ENCODE results near the gene DEFB131B.
"Not testable (repeated sequence)": the region's sequence is repeated elsewhere in the genome, so short reads cannot be mapped to it uniquely, and the experiment has no call there.

DEFB131B gene

GRCh38 chr11:71910775-71911174 lies 32.5 kb downstream of the DEFB131B start:
- intact Hi-C loops (cut with DNase I), result not testable (repeated sequence)
- DNase-seq, result peak in 1 of 10 donors; percentile 24

GRCh38 chr11:71911321-71911985 lies 33.2 kb downstream of the DEFB131B start:
- peak in 1 of 10 donors; percentile 55 for DNase-seq
- intact Hi-C loops (cut with DNase I), result not testable (repeated sequence)

GRCh38 chr11:71911986-71912340 lies 33.7 kb downstream of the DEFB131B start:
- DNase-seq, result peak in 1 of 10 donors; percentile 9
- intact Hi-C loops (cut with DNase I), result not testable (repeated sequence)

GRCh38 chr11:71913756-71914526 lies 35.7 kb downstream of the DEFB131B start:
- no peak for DNase-seq
- intact Hi-C loops (cut with DNase I), result no loop called here

- intact Hi-C loops (cut with DNase I), result no loop called here
These were observed 36.5 kb downstream of the DEFB131B start for GRCh38 chr11:71914617-71915189.

GRCh38 chr11:71917646-71918140 lies 39.4 kb downstream of the DEFB131B start:
- intact Hi-C loops (cut with DNase I), result no loop called here
- no peak for DNase-seq

More at GRCh38 chr11:71914617-71915189, 36.5 kb downstream of the DEFB131B start:
- DNase-seq, result no peak

GRCh38 chr11:71927820-71928736 lies 49.8 kb downstream of the DEFB131B start, which contains the start of gene XNDC1N:
Gene XNDC1N (minus strand): TSS chr11:71928594. CDS start chr11:71923353, 5,241 bp downstream.
- intact Hi-C loops (cut with DNase I), result loop anchor here (5.0 kb wide), 1 partner anchor 174 kb away; the partner anchor contains the start of gene LAMTOR1
- DNase-seq, result peak; percentile 63 to 93 (median 81)

- DNase-seq, result peak; percentile 96 to 100 (median 99)
- intact Hi-C loops (cut with DNase I), result loop anchor here (5.0 kb wide), 1 partner anchor 173 kb away; the partner anchor contains the start of gene LAMTOR1
These were observed 50.6 kb downstream of the DEFB131B start, which contains the start of gene RNF121 for GRCh38 chr11:71928737-71929443. Gene RNF121 (plus strand): TSS chr11:71929046. CDS start chr11:71929062, 16 bp downstream.

- no peak for DNase-seq
- intact Hi-C loops (cut with DNase I), result loop anchor here (5.0 kb wide), 1 partner anchor 173 kb away; the partner anchor contains the start of gene LAMTOR1
These were observed 51.2 kb downstream of the DEFB131B start for GRCh38 chr11:71929491-71929890.

- DNase-seq, result no peak
- intact Hi-C loops (cut with DNase I), result no loop called here
These were observed 52.4 kb downstream of the DEFB131B start for GRCh38 chr11:71930556-71931244.

GRCh38 chr11:71931245-71931602 lies 53.0 kb downstream of the DEFB131B start:
- DNase-seq, result no peak
- intact Hi-C loops (cut with DNase I), result no loop called here

- intact Hi-C loops (cut with DNase I), result no loop called here
- no peak for DNase-seq
These were observed 55.1 kb downstream of the DEFB131B start for GRCh38 chr11:71933141-71933933.
